Left lung (tissue), 10 donors: ENCODE results near the gene PEX5L. TPM values are rescaled to one million over a fixed set of nuclear protein-coding genes. Genes with fewer than 3 reads are reported as not detected.

Experiments used
- ATAC-seq: fragments of 200-7000 bp; cut with Tn5 transposase; one replicate; pipeline ENCODE4 v1.9.1; 2020; ENCODE audit warnings: moderate library complexity
- DNase-seq, 4 donors: peaks; one replicate each; pipeline ENCODE4 v3.0.0-alpha.2; 2013 to 2020
- H3K27ac ChIP-seq, 2 donors: fragments of 200-600 bp; sonication (generic) in 1 of 2; one replicate each; pipeline versions ENCODE4 v1.5.0 to v1.8.0; 2020 to 2021
- H3K27me3 ChIP-seq, 2 donors: fragments of 200-600 bp; sonication (generic) in 1 of 2; one replicate each; pipeline versions ENCODE4 v1.5.0 to v1.8.0; 2020 to 2021
- H3K36me3 ChIP-seq, 2 donors: fragments of 200-600 bp; sonication (generic) in 1 of 2; one replicate each; pipeline versions ENCODE4 v1.5.0 to v1.8.0; 2020 to 2021
- H3K4me1 ChIP-seq, 2 donors: fragments of 200-600 bp; one replicate each; pipeline ENCODE4 v1.8.0; 2021
- H3K4me3 ChIP-seq, 2 donors: fragments of 200-600 bp; sonication (generic) in 1 of 2; one replicate each; pipeline versions ENCODE4 v1.5.0 to v1.8.0; 2020 to 2021; ENCODE audit warnings: mild to moderate bottlenecking in 1 of 2
- H3K9me3 ChIP-seq, 2 donors: fragments of 200-600 bp; sonication (generic) in 1 of 2; one replicate each; pipeline versions ENCODE4 v1.5.0 to v1.8.0; 2020 to 2021
- CTCF ChIP-seq, 2 donors: fragments of 200-600 bp; sonication (generic) in 1 of 2; IDR thresholded peaks; one replicate each; pipeline versions ENCODE4 v1.5.0 to v1.8.0; 2021; ENCODE audit warnings: antibody characterized with exemption in 2 of 2
- intact Hi-C, 2 donors: fragments of 100-400 bp; cut with DNase I; formaldehyde crosslinking; loops; one replicate each; pipeline versions ENCODE4 v1.11.2 to v1.14.2; 2022
- polyA plus RNA-seq, 6 donors: library from polyadenylated mRNA; unstranded; fragments of 120-200 nt; gene quantifications; one replicate each; pipeline ENCODE4 v1.2.1, GENCODE V29; 2013; ENCODE audit not compliant: insufficient read length in 6 of 6
- total RNA-seq, 2 donors: library from RNA; stranded (reverse); fragmentation: NEBNext Ultra II Directional; extraction: Animal tissue kit (Norgen Biotek cat#: 25700); gene quantifications; one replicate each; pipeline ENCODE4 v1.2.1, GENCODE V29; 2021
- donor health status: DM: no; HTN: yes; CAD: no.
- donor health status: DM: no; HTN: no; CAD: no.

PEX5L gene
- total and polyA plus RNA-seq, 8 donors, result 0.33 to 0.63 (median 0.49) TPM; not detected in 2

DNA sequence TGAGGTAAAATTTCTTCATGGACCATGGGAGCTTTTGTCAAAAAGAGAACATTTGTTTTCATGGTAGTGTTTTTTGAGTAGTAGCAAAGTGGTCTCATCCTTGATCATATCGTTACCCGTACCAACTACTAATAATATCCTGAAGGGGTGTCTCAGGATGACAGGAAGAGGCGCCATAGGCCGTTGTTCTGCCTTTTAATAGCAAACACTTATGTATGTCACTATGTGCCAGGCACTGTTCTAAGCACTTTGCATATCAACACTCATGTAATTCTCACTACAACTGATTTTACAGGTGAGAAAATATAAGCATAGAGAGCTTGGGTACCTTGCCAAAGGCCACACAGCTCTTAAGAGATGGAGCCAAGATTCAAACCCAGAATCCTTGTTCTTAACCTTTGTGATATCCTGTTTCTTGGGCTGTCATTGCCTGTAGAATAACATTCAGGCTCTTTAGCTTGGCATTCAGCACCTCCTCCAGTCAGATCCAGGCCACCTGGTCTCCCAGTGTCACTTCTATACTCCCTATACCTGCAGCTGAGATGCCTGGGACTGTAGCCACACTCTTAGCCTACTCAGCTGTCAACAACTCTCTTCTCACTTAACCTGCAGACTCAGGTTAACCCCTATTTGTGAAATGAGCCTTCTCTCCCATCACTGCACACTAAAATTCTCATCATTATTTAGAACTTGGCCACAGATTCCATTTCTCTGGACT lies 270.2 kb downstream of the PEX5L start:
- DNase-seq (no peak), ATAC-seq (no peak)
- Histone ChIP-seq H3K9me3 (no peaks in the 10 kb centered on the region), H3K4me1 (no peaks in the 10 kb centered on the region), H3K27ac (no peak overlapping the region), H3K36me3 (peaks cover 0 to 50% of the 10 kb centered on the region in 2 donors), H3K4me3 (no peak overlapping the region), H3K27me3 (no peaks in the 10 kb centered on the region)
- no peak for TF ChIP-seq CTCF (IDR thresholded peaks at IDR 0.05)
- intact Hi-C loops, result no loop called here

GRCh38 chr3:179765396-179765795 lies 271.3 kb downstream of the PEX5L start:
- no peaks in the 10 kb centered on the region for H3K4me1 ChIP-seq
- ATAC-seq (no peak), DNase-seq (no peak)
- H3K27ac ChIP-seq, result no peak overlapping the region
- no peaks in the 10 kb centered on the region for H3K27me3 ChIP-seq
- no peak for TF ChIP-seq CTCF (IDR thresholded peaks at IDR 0.05)
- no peak overlapping the region for H3K4me3 ChIP-seq
- intact Hi-C loops, result no loop called here
- peaks cover 0 to 58% of the 10 kb centered on the region in 2 donors for H3K36me3 ChIP-seq
- peaks cover 0 to under 1% of the 10 kb centered on the region in 2 donors for H3K9me3 ChIP-seq

- Histone ChIP-seq H3K27ac (no peak overlapping the region), H3K9me3 (peaks cover 0 to 2% of the 10 kb centered on the region in 2 donors), H3K27me3 (no peaks in the 10 kb centered on the region), H3K4me1 (no peaks in the 10 kb centered on the region), H3K4me3 (no peak overlapping the region), H3K36me3 (peaks cover 0 to 59% of the 10 kb centered on the region in 2 donors)
- no peak for DNase-seq
- ATAC-seq, result peak; percentile 22
- intact Hi-C loops, result no loop called here
- TF ChIP-seq CTCF (IDR thresholded peaks at IDR 0.05), result no peak
Observed at GRCh38 chr3:179760944-179761343, 275.8 kb downstream of the PEX5L start.

DNA sequence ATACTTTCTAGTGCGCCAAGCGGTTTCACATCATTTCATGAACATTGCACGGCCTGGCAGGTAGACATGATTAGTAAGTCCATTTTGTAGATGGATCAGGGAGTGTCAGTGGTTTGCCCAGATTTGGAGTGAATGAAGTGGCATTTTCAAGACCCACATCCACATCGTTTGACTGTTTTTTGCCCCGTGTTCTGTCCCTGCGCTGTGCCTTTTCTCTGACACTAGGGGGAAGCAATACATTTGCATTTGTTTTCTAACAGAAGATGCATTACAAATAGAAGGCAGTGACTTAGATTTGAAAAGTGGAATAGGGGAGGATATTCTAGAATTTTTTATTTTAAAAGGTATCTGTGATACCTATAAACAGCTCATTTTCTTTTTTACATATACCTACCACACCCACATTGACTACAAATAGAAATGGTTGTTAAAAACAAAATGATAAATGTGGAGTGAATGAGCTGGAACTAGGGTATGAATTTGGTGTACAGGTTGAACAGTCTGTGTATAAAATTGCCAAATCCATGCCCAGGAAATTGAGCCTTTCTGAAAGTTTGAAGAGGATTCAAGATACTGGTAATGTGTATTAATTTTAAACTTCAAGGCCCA lies 285.9 kb downstream of the PEX5L start:
- no peaks in the 10 kb centered on the region for H3K9me3 ChIP-seq
- no peaks in the 10 kb centered on the region for H3K27me3 ChIP-seq
- no peaks in the 10 kb centered on the region for H3K4me1 ChIP-seq
- no peak overlapping the region for H3K4me3 ChIP-seq
- no peak overlapping the region for H3K27ac ChIP-seq
- DNase-seq, result peak in 1 of 4 donors; percentile 2
- peaks cover 0 to 14% of the 10 kb centered on the region in 2 donors for H3K36me3 ChIP-seq
- intact Hi-C loops, result no loop called here
- peak; percentile 33 for ATAC-seq
- TF ChIP-seq CTCF (IDR thresholded peaks at IDR 0.05), result peak; percentile 31 to 37

DNA sequence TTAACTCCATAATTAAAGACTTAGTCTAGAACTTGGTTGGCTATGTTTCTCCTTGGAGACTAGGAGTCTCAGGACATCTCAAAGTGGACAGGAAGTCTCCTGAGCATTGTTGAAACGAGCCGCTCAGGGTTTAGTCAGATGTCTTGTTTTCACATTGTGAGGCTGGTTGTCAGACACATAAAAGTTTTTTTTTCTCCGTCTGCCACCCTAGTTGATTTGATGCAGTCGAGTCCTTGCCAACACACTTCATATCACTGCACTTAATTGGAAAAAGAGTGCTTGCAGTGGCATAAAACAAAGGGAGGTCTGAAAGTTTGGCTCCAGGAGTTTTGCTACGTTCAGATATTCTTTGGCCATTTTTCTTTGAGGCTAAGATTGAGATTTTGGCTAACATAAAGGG lies 291.0 kb downstream of the PEX5L start:
- H3K4me3 ChIP-seq, result no peak overlapping the region
- DNase-seq (no peak), ATAC-seq (no peak)
- no peak for TF ChIP-seq CTCF (IDR thresholded peaks at IDR 0.05)
- no peaks in the 10 kb centered on the region for H3K9me3 ChIP-seq
- H3K27ac ChIP-seq, result no peak overlapping the region
- H3K36me3 ChIP-seq, result peaks cover 0 to 6% of the 10 kb centered on the region in 2 donors
- H3K27me3 ChIP-seq, result no peaks in the 10 kb centered on the region
- H3K4me1 ChIP-seq, result no peaks in the 10 kb centered on the region
- intact Hi-C loops, result no loop called here
